ENCODE measurements around the gene CXXC1.

DNA sequence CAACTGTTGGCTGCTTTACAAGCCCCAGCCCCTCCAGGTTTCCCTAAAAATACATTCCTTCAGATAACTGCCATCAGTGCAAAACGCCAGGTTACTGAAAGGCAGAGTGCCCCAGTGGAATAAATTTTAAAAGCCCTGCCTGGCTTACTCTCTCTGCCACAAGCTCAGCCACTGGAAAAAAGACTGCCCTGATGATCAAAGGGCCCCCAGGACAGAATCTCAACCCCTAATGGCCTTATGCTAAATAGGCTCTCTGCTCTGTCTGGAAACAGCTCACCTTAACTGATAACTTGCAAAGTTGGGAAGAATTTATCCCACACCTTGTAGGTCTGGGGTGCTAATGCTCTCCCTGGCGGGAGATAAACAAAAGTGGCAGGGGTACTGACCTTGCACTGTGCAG, 55.1 kb downstream of the CXXC1 start:
- TF ChIP-seq EZH2 (IDR thresholded peaks at IDR 0.05; ENCODE audit: insufficient read depth, poor library complexity, severe bottlenecking) = no peak
- no peak for TF ChIP-seq EZH2phosphoT487 (IDR thresholded peaks at IDR 0.05; ENCODE audit: insufficient read depth, low read depth)

All from GM23248 (cell line).